Measurements from ENCODE around the gene FRMPD1. TPM values are rescaled to one million over a fixed set of nuclear protein-coding genes. Genes with fewer than 3 reads are reported as not detected.

Gene FRMPD1
- total RNA-seq, 1 donor from 2014 or later = 0.62 TPM

DNA sequence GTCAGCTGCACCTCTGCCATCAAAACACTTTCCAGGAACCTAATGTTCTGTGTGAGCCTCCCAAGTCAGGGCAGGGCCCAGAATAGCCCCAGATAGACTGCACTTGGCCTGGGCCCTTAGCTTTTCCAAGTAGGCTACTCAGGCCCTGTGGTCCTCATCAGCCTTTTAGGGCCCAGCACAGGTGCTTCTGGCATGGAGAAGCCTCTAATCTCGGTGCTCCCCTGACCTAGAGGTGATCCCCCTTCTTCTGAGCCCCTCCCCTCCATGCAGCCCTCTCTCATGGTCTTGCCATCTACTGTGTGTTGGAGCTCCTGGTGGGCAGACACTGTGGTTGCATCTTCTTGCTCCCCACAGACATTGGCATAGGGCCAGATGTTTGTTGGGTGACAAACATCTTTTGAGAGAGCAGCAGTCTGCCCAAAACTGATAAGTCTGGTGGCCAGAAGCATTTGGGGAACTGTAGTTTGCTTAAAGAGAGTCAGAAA is 28.1 kb downstream of the FRMPD1 start:
- no peak for DNase-seq

GRCh38 chr9:37679649-37680402 is 29.1 kb downstream of the FRMPD1 start:
- no peak for DNase-seq

DNA sequence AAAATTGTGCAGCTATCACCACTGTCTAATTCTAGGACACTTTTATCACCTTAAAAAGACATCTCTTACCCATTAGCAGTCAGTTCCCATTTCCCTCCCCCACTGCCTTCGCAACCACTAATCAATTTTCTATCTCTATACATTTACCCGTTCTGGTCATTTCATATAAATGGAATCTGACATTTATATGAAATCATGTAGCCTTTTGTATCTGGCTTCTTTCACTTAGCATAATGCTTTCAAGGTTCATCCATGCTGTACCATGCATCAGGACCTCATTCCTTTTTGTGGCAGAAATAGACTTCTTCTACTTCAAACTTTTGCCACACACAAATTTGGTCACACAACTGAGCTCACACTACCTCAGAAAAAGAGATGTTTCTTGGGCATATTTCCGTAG is 32.2 kb downstream of the FRMPD1 start:
- no peak for DNase-seq

GRCh38 chr9:37683531-37684371 is 33.0 kb downstream of the FRMPD1 start:
- no peak for DNase-seq

DNA sequence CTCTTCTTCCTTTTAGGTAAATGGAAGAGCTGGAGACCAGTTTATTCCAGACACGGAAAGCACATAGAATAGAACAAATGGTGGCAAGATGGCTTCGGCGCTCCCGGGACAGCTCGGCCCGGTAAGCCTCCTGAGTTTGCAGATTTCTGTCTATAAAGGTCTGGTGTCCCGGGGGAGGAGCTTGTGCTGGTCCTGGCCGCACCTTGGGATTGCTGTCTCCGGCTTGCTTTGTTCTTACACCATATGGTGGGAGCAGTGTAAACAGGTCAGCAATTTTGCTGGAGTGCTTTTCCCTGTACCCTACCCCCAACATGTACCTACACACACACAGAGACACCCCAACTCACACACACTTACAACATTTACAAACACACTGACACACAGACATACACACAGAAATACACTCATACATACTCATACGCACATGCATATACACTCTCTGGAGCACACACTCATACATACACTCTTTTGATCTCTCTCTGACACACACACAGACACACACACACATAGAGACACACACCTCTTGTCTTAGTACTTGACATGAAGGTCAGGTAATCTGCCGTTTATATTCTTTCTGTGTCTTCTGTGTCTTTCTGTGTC is 42.0 kb downstream of the FRMPD1 start:
- no peak for DNase-seq

- no peak for DNase-seq
Observed at GRCh38 chr9:37693260-37693659, 42.5 kb downstream of the FRMPD1 start.

- DNase-seq = no peak
Observed at GRCh38 chr9:37694355-37694754, 43.6 kb downstream of the FRMPD1 start.

DNA sequence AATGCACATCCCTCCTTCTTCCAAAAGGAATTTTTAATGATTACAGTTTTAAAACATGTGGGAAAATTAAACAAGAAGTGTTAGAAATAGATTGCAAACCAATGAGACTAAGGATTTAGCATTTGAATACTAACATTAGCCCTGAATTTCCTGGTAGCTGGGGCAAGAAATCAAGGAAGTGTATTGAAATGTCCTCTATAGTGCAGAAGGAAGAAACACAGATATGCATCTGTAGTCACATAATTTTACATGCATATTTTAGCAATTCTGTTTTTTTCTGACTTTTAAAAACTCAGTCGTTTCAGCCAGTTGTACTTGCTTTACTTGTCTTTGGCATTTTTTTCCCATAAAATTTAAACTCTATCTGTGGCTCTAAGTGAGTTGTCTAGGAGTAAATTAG is 45.8 kb downstream of the FRMPD1 start:
- no peak for DNase-seq

DNA sequence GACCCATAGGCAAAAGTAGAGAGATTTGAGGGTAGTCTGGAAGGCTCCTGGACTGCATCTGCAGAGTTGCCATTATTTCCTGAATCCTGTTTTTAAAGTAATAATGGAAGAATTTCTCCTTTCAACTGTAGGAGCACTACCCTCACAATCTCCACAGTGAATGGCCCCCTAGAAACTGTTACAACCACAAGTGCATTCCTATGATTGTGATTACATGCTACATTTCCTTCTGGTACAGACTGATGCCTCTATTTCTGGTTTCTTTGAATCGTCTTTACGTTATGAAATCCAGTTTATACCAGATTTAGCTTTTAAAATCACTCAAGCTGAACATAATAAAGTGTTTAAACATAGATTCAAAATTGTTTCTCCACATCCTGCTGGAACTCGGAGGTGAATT is 49.4 kb downstream of the FRMPD1 start:
- no peak for DNase-seq

GRCh38 chr9:37700900-37701299 is 50.1 kb downstream of the FRMPD1 start:
- no peak for DNase-seq

- no peak for DNase-seq
Observed at GRCh38 chr9:37705787-37706186, 55.0 kb downstream of the FRMPD1 start.

DNA sequence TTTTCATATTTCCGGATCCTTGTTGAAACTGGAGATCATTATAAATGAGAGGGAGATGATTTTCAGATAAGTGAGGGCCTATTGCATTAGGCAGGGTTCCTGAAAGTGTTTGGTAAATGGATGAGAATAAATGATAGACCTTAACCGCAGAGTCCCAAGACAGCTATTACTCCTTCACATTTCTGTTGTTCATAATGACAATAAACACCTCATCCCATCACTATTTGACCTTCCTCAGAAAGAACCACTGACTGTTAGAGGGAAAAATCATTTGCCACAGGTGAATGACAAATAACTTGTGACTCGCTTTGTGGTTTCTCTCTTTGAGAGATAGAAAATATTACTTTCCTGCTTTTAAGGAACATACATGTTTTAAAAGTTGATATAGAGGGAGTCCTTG is 55.5 kb downstream of the FRMPD1 start:
- no peak for DNase-seq

DNA sequence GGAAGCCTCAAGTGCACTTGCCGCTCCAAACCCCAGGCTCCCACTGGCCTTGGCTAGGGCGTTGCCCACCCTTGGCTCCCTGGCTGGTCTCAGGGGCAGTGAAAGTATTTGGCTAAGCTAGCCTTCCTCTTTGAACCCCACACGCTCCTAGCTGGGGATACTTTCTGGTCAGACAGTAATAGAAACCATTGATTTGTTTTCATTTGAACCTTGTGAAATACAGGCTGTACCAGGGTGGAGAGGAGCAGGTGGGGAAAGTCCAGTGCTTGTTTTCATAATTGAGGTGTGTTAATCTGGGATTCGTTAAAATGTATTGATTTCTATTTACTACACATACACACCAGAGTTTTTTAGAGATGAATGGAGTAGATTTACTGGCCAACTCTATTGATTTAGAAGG is 57.0 kb downstream of the FRMPD1 start:
- DNase-seq = no peak

GRCh38 chr9:37710046-37710445 is 59.3 kb downstream of the FRMPD1 start:
- no peak for DNase-seq

GRCh38 chr9:37715260-37715659 is 64.5 kb downstream of the FRMPD1 start:
- DNase-seq = no peak

DNA sequence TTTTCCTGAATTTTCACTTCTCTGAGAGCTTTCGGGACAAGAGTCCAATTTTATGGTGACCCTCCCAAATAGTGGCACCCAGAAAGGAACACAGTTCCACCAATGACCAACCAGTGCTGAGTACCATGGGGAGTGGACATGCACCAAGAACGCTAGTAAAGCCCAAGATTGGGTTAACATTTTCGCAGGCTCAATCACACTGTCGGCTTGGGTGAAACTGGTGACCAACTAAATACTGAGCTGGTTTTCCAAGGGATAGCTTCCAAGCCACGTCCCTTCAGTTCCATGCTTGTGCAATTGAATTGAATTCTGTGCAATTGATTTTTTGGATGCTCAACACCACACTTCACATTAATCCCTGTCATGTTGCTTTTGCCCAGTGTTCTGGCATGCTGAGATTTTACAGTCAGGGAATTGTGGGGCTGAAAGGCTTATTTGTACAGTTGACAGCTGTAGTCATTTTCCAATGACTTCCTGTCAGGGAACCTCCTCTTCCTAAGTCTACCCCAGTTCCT is 65.3 kb downstream of the FRMPD1 start:
- DNase-seq = no peak

- DNase-seq = no peak
Observed at GRCh38 chr9:37719526-37719925, 68.8 kb downstream of the FRMPD1 start.

DNA sequence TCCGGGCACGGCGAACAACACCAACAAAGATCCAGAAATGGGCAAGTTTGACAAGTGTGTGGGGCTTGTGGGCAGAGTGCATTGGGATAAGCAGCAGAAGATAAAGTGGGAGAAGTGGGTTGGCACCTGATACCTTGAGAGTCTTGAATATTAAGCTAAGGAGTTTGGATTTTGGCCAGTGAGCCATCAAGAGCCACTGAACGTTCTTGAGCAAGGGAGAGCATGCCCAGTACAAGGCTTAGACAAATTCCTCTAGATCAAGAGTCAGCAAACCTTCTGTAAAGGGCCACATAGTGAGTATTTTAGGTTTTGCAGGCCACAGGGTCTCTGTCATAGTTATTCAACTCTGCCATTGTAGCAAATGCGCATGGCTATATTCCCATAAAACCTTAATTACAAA is 76.3 kb downstream of the FRMPD1 start:
- no peak for DNase-seq

GRCh38 chr9:37729499-37729898 is 78.7 kb downstream of the FRMPD1 start:
- no peak for DNase-seq

DNA sequence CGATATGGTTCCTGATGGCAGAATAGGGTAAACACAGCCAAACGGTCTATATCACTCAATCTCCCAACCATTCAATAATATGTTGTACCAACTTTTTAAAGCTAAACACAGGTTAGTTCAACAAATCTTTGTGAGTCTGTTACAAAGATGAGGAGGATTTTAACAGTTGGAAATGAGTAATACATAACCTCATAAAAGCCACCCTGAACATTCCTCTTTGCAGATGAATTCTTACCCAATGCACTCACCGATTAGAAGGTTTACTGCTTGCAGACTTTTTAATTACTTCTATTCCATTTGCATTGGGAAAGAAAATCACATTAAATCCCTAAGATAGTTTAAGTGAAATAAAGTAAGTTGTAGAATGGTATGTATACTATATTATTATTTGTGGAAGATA is 79.5 kb downstream of the FRMPD1 start:
- DNase-seq = no peak

DNA sequence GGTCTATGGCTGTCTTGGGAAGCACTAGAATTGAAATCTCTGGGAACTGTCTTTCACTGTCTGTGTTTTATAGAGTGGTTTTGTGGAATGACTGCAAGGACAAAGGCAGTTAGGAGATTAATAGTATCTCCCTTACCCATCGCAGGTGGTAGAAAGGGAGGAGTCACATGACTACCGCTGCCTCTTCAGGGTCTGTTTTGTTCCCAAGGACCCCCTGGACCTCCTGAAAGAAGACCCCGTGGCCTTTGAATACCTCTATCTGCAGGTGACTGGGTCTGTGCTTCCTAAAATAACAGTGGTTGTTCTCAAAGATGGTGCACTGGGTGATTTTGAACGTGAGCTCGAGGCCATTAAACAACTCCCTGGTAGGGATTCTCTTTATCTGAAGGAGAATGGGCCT is 80.1 kb downstream of the FRMPD1 start:
- no peak for DNase-seq

GRCh38 chr9:37732086-37732741 is 81.5 kb downstream of the FRMPD1 start:
- no peak for DNase-seq

Data from occipital lobe (tissue), 2 donors.